ENCODE measurements around the gene KRT27. TPM values are rescaled to one million over a fixed set of nuclear protein-coding genes. Genes with fewer than 3 reads are reported as not detected.

KRT27 gene
- total RNA-seq, 1 donor from 2014 or later = not detected

GRCh38 chr17:40791787-40792436, 9.6 kb upstream of the KRT27 start:
- TF ChIP-seq CTCF (IDR thresholded peaks at IDR 0.05) = peak; percentile 82
- no peak for TF ChIP-seq EZH2phosphoT487 (IDR thresholded peaks at IDR 0.05)
- no peak for TF ChIP-seq EZH2 (IDR thresholded peaks at IDR 0.05)
- Histone ChIP-seq H3K27me3 (peaks cover 7% of the 10 kb centered on the region), H3K9me3 (ENCODE audit: low read depth) (no peaks in the 10 kb centered on the region), H3K4me2 (no peak overlapping the region), H3K79me2 (ENCODE audit: low read depth) (no peaks in the 10 kb centered on the region), H3K9ac (no peak overlapping the region), H3K4me1 (no peaks in the 10 kb centered on the region), H3K4me3 (no peak overlapping the region), H2AFZ (replicated peaks) (no peak overlapping the region), H3K36me3 (no peaks in the 10 kb centered on the region), H3K27ac (no peak overlapping the region), H3F3A (ENCODE audit: low read depth) (no peaks in the 10 kb centered on the region), H4K20me1 (ENCODE audit: low read depth) (no peaks in the 10 kb centered on the region)
- H3K27ac Mint-ChIP-seq = no peak overlapping the region
- no peaks in the 10 kb centered on the region for H3K36me3 Mint-ChIP-seq
- peak; percentile 52 for DNase-seq (ENCODE audit: low spot score)
- no peaks in the 10 kb centered on the region for H3K9me3 Mint-ChIP-seq
- H3K4me3 Mint-ChIP-seq = no peak overlapping the region
- H3K4me1 Mint-ChIP-seq = peaks cover 3% of the 10 kb centered on the region
- H3K27me3 Mint-ChIP-seq (ENCODE audit: insufficient read depth, low read depth) = peaks cover 2% of the 10 kb centered on the region

- H3K4me3 ChIP-seq = no peak overlapping the region
- H3K4me1 ChIP-seq = no peaks in the 10 kb centered on the region
- no peaks in the 10 kb centered on the region for H3K9me3 ChIP-seq (ENCODE audit: low read depth)
- no peak for TF ChIP-seq EZH2 (IDR thresholded peaks at IDR 0.05)
- TF ChIP-seq CTCF (IDR thresholded peaks at IDR 0.05) = no peak
- TF ChIP-seq EZH2phosphoT487 (IDR thresholded peaks at IDR 0.05) = no peak
- no peak overlapping the region for H3K27ac ChIP-seq
- H3K79me2 ChIP-seq (ENCODE audit: low read depth) = no peaks in the 10 kb centered on the region
- no peak for DNase-seq (ENCODE audit: low spot score)
- no peaks in the 10 kb centered on the region for H3K9me3 Mint-ChIP-seq
- no peaks in the 10 kb centered on the region for H3K36me3 ChIP-seq
- H3K4me1 Mint-ChIP-seq = no peaks in the 10 kb centered on the region
- H2AFZ ChIP-seq (replicated peaks) = no peak overlapping the region
- no peaks in the 10 kb centered on the region for H3F3A ChIP-seq (ENCODE audit: low read depth)
- no peaks in the 10 kb centered on the region for H3K36me3 Mint-ChIP-seq
- H4K20me1 ChIP-seq (ENCODE audit: low read depth) = no peaks in the 10 kb centered on the region
- no peak overlapping the region for H3K4me3 Mint-ChIP-seq
- H3K4me2 ChIP-seq = no peak overlapping the region
- H3K27me3 Mint-ChIP-seq (ENCODE audit: insufficient read depth, low read depth) = peaks cover 2% of the 10 kb centered on the region
- H3K27me3 ChIP-seq = peaks cover 7% of the 10 kb centered on the region
- no peak overlapping the region for H3K27ac Mint-ChIP-seq
- no peak overlapping the region for H3K9ac ChIP-seq
These were observed 8.8 kb upstream of the KRT27 start for GRCh38 chr17:40791111-40791510.

GRCh38 chr17:40779181-40779909, 3.0 kb downstream of the KRT27 start:
- no peak for TF ChIP-seq CTCF (IDR thresholded peaks at IDR 0.05)
- no peak for TF ChIP-seq EZH2 (IDR thresholded peaks at IDR 0.05)
- no peak for TF ChIP-seq EZH2phosphoT487 (IDR thresholded peaks at IDR 0.05)
- Histone ChIP-seq H3K36me3 (no peaks in the 10 kb centered on the region), H4K20me1 (ENCODE audit: low read depth) (no peaks in the 10 kb centered on the region), H3K79me2 (ENCODE audit: low read depth) (no peaks in the 10 kb centered on the region), H3F3A (ENCODE audit: low read depth) (no peaks in the 10 kb centered on the region), H3K27me3 (peaks cover 21% of the 10 kb centered on the region), H3K4me2 (no peak overlapping the region), H3K4me1 (no peaks in the 10 kb centered on the region), H3K9ac (no peak overlapping the region), H2AFZ (replicated peaks) (no peak overlapping the region), H3K9me3 (ENCODE audit: low read depth) (no peaks in the 10 kb centered on the region), H3K4me3 (no peak overlapping the region), H3K27ac (no peak overlapping the region)
- Mint-ChIP-seq H3K27me3 (ENCODE audit: insufficient read depth, low read depth) (no peaks in the 10 kb centered on the region), H3K36me3 (no peaks in the 10 kb centered on the region), H3K4me1 (no peaks in the 10 kb centered on the region), H3K27ac (no peak overlapping the region), H3K9me3 (peaks cover 2% of the 10 kb centered on the region), H3K4me3 (no peak overlapping the region)
- DNase-seq (ENCODE audit: low spot score) = no peak
